ENCODE results near the gene DGCR2. TPM values are rescaled to one million over a fixed set of nuclear protein-coding genes. Genes with fewer than 3 reads are reported as not detected.

Gene DGCR2
- total and polyA plus RNA-seq, 2 of the 8 experiments (the other 6 are each of a cell fraction or from before 2014, with no cell fraction given), result 42.3 to 62.2 TPM

- TF ChIP-seq YY1 (IDR thresholded peaks at IDR 0.05; ENCODE audit: low read depth, low read length) (no peak), TBP (IDR thresholded peaks at IDR 0.05; ENCODE audit: low read depth, low read length) (no peak)
These were observed 53.4 kb downstream of the DGCR2 start (continued) for GRCh38 chr22:19068784-19069271.

All from H1 (cell line).